ENCODE results near the gene MAP1LC3B.

DNA sequence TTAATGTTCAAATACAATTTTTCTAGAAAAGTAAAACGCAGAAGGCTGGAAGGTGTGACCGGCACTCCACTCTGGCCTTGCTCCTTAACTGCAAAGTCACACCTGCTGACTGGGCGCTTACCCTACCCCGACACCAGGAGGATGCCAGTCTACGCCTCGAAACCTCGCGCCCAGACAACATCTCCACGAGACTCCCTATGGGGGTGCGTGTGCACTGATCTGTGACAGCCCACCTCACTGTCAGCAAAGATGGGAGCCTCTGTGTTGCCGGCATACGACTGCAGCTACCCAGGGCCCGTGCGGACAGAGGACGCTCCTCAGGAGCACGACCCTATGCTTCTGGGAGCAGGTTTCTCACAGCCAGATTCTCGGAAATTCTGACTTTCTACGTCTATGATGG, 26.1 kb downstream of the MAP1LC3B start:
- TF ChIP-seq CTCF (conservative IDR thresholded peaks at IDR 0.05) (no peak), EZH2 (IDR thresholded peaks at IDR 0.05; ENCODE audit: low read depth) (no peak)
